ENCODE data around the gene CERS2.

GRCh38 chr1:150973258-150973835, 1.3 kb downstream of the CERS2 start:
- TF ChIP-seq MAX (IDR thresholded peaks at IDR 0.05; ENCODE audit: low read depth, low read length) (no peak), ATF2 (IDR thresholded peaks at IDR 0.05; ENCODE audit: low read length) (no peak), CTCF (IDR thresholded peaks at IDR 0.05 in 2 of 3, conservative IDR thresholded peaks at IDR 0.05 in 1 of 3; ENCODE audit: control insufficient read depth in 2 of 3, extremely low read depth in 1 of 3, insufficient read depth in 1 of 3, low read depth in 3 of 3, low read length in 3 of 3) (no peak), CREM (IDR thresholded peaks at IDR 0.05; ENCODE audit: low read depth) (no peak), ETV6 (conservative IDR thresholded peaks at IDR 0.05 in 1 of 2, IDR thresholded peaks at IDR 0.05 in 1 of 2; ENCODE audit: borderline replicate concordance in 1 of 2, low read depth in 1 of 2) (no peak), ZSCAN29 (IDR thresholded peaks at IDR 0.05) (no peak), MEF2A (IDR thresholded peaks at IDR 0.05; ENCODE audit: insufficient read depth, low read depth, low read length) (no peak), POLR2A (IDR thresholded peaks at IDR 0.05; ENCODE audit: low read depth, low read length) (no peak), RAD51 (IDR thresholded peaks at IDR 0.05) (no peak), SMC3 (IDR thresholded peaks at IDR 0.05; ENCODE audit: borderline replicate concordance, low read length) (no peak)

Measured in GM12878 (cell line).